Heart right ventricle (tissue), 16 donors: Measurements from ENCODE around the gene EPS8. TPM values are rescaled to one million over a fixed set of nuclear protein-coding genes. Genes with fewer than 3 reads are reported as not detected.

Source experiments
- ATAC-seq, 8 donors: fragments of 200-7000 bp; cut with Tn5 transposase; one replicate each; pipeline ENCODE4 v1.9.1; 2020; ENCODE audit warnings: mild to moderate bottlenecking in 8 of 8, moderate library complexity in 8 of 8, moderate number of reproducible peaks in 1 of 8
- DNase-seq, 2 donors: peaks; one replicate each; pipeline ENCODE4 v3.0.0-alpha.2; 2020
- H3K27ac ChIP-seq, 10 donors: fragments of 200-600 bp; sonication (generic) in 2 of 10; one replicate each; pipeline versions ENCODE4 v1.5.0 to v1.8.0; 2020 to 2022; ENCODE audit warnings: mild to moderate bottlenecking in 3 of 10
- H3K27me3 ChIP-seq, 7 donors: fragments of 200-600 bp; one replicate each; pipeline ENCODE4 v1.8.0; 2021 to 2022; ENCODE audit warnings: mild to moderate bottlenecking in 2 of 7
- H3K36me3 ChIP-seq, 9 donors: fragments of 200-600 bp; sonication (generic) in 1 of 9; one replicate each; pipeline versions ENCODE4 v1.5.0 to v1.8.0; 2020 to 2022; ENCODE audit warnings: mild to moderate bottlenecking in 2 of 9
- H3K4me1 ChIP-seq, 9 donors: fragments of 200-600 bp; sonication (generic) in 1 of 9; one replicate each; pipeline versions ENCODE4 v1.5.0 to v1.8.0; 2020 to 2022; ENCODE audit warnings: mild to moderate bottlenecking in 4 of 9
- H3K4me3 ChIP-seq, 10 donors: fragments of 200-600 bp; sonication (generic) in 2 of 10; one replicate each; pipeline versions ENCODE4 v1.5.0 to v1.8.0; 2020 to 2022; ENCODE audit warnings: mild to moderate bottlenecking in 7 of 10, moderate library complexity in 2 of 10
- H3K9me3 ChIP-seq, 11 donors: fragments of 200-600 bp in 10 of 11; sonication (generic) in 2 of 11; one replicate each; pipeline versions ENCODE4 v1.5.0 to v1.8.0; 2013 to 2022; ENCODE audit warnings: mild to moderate bottlenecking in 2 of 11, control low read depth in 1 of 11, moderate library complexity in 1 of 11
- CTCF ChIP-seq, 9 donors: fragments of 200-600 bp; sonication (generic) in 2 of 9; IDR thresholded peaks; one replicate each; pipeline versions ENCODE4 v1.5.0 to v1.8.0; 2021 to 2022; ENCODE audit warnings: antibody characterized with exemption in 9 of 9, mild to moderate bottlenecking in 5 of 9, moderate library complexity in 1 of 9
- WGBS, 2 donors: extraction: QIAGEN DNeasy Blood & Tissue Kit; methylation state at CpG; one replicate each; pipeline ENCODE4 v1.1.7; 2013; ENCODE audit warnings: inconsistent platforms in 1 of 2; 5-methylcytosine and 5-hydroxymethylcytosine counted together
- intact Hi-C, 10 donors: fragments of 100-400 bp; cut with DNase I; formaldehyde crosslinking; loops; one replicate each; pipeline versions ENCODE4 v1.11.1 to v1.14.2; 2022
- polyA plus RNA-seq, 2 donors: library from polyadenylated mRNA; stranded (reverse); fragments of 200-250 nt; gene quantifications; one replicate each; pipeline ENCODE4 v1.2.3, GENCODE V29; 2013
- total RNA-seq, 10 donors: library from RNA; stranded (reverse); fragmentation: NEBNext Ultra II Directional in 3 of 10; extraction: Animal tissue kit (Norgen Biotek cat#: 25700) in 3 of 10; gene quantifications; one replicate each; pipeline versions ENCODE4 v1.2.1 to v1.2.4, GENCODE V29; 2021 to 2023
- donor health status: Arrhythmogenic right ventricular cardiomyopathy.
- donor health status: ischemic (EF 13 %, LVEDD 7.1; RV severe dilation, severe dysfunction).
- donor health status: healthy with polysubstance abuse.
- donor health status: DM: no; HTN: yes; CAD: no.
- donor health status: DM: no; HTN: no; CAD: no.
- donor health status: ischemic (EF 25% LVEDD 6.9; RV normal size, moderate dysfunction).
- donor health status: ischemic (EF 25% LVEDD 5.7; RV mildly dilated, moderate dysfunction).
- donor health status: healthy.
- donor health status: DM: yes; HTN: yes; CAD: no.
- donor health status: Ischemic cardiomyopathy.
- donor health status: ischemic (EF 35%, LVEDD 5.7; RV mildly dilated, moderate dysfunction).
- donor health status: nonischemic (EF 11% LVEDD 7.7; RV severe dilation, severe dysfunction).
- donor health status: DM: yes; HTN: yes; CAD: no.
- donor health status: PGD.
- donor health status: ischemic (EF 29% LVEDD 5.4; RV normal size, mild dysfunction).
- donor health status: nonischemic (EF 23%, LVEDD 6.1; RV moderate dilation, normal function).

The EPS8 gene
- total and polyA plus RNA-seq, 12 donors, result 7.7 to 38.6 (median 15.7) TPM

GRCh38 chr12:15818418-15818817, 29.2 kb upstream of the EPS8 start:
- no peaks in the 10 kb centered on the region for H3K27me3 ChIP-seq
- H3K4me3 ChIP-seq, result no peak overlapping the region
- no peaks in the 10 kb centered on the region for H3K4me1 ChIP-seq
- TF ChIP-seq CTCF (IDR thresholded peaks at IDR 0.05), result no peak
- H3K36me3 ChIP-seq, result no peaks in the 10 kb centered on the region
- intact Hi-C loops, result no loop called here
- peaks cover 0 to 16% (median 4%) of the 10 kb centered on the region in 11 donors for H3K9me3 ChIP-seq
- no peak overlapping the region for H3K27ac ChIP-seq
- WGBS, 2 donors, result 90 to 91% methylated on average over 1 of the region's 1 CpG
- ATAC-seq (no peak), DNase-seq (no peak)

- DNase-seq, result no peak
- peaks cover 0 to 16% (median 4%) of the 10 kb centered on the region in 11 donors for H3K9me3 ChIP-seq
- intact Hi-C loops, result no loop called here
- TF ChIP-seq CTCF (IDR thresholded peaks at IDR 0.05), result no peak
- peaks cover 0 to 5% (median 0%) of the 10 kb centered on the region in 9 donors for H3K4me1 ChIP-seq
- H3K27me3 ChIP-seq, result no peaks in the 10 kb centered on the region
- no peak for ATAC-seq
- H3K36me3 ChIP-seq, result no peaks in the 10 kb centered on the region
- WGBS, 2 donors, result 87 to 88% methylated on average over 2 of the region's 2 CpGs
- no peak overlapping the region for H3K4me3 ChIP-seq
- H3K27ac ChIP-seq, result no peak overlapping the region
Observed at GRCh38 chr12:15815730-15816129, 26.5 kb upstream of the EPS8 start.

GRCh38 chr12:15811214-15812127, 22.3 kb upstream of the EPS8 start:
- intact Hi-C loops, result no loop called here
- Histone ChIP-seq H3K36me3 (no peaks in the 10 kb centered on the region), H3K4me1 (peaks cover 0 to 6% (median 0%) of the 10 kb centered on the region in 9 donors), H3K9me3 (no peaks in the 10 kb centered on the region), H3K27ac (peak overlapping the region in 5 of 10 donors; percentile 3 to 65 (median 36)), H3K27me3 (no peaks in the 10 kb centered on the region), H3K4me3 (peak overlapping the region in 1 of 10 donors; percentile 6)
- 44 to 60% methylated on average over 2 of the region's 2 CpGs for WGBS, 2 donors
- ATAC-seq (peak in 6 of 8 donors; percentile 44 to 81 (median 58)), DNase-seq (no peak)
- TF ChIP-seq CTCF (IDR thresholded peaks at IDR 0.05), result no peak

GRCh38 chr12:15808652-15809051, 19.5 kb upstream of the EPS8 start:
- ATAC-seq (no peak), DNase-seq (no peak)
- Histone ChIP-seq H3K9me3 (no peaks in the 10 kb centered on the region), H3K27ac (peak overlapping the region in 3 of 10 donors; percentile 6 to 45 (median 10)), H3K4me3 (no peak overlapping the region), H3K4me1 (peaks cover 0 to 6% (median 0%) of the 10 kb centered on the region in 9 donors), H3K36me3 (no peaks in the 10 kb centered on the region), H3K27me3 (no peaks in the 10 kb centered on the region)
- intact Hi-C loops, result no loop called here
- WGBS, 2 donors, result 37 to 47% methylated on average over 3 of the region's 3 CpGs
- no peak for TF ChIP-seq CTCF (IDR thresholded peaks at IDR 0.05)
